CD14-positive monocyte (primary cell): ENCODE measurements around the gene TRAPPC10. TPM values are rescaled to one million over a fixed set of nuclear protein-coding genes. Genes with fewer than 3 reads are reported as not detected.

Source experiments
- DNase-seq, 3 donors: peaks; one replicate each; pipeline ENCODE4 v3.0.0-alpha.2; 2011 to 2022
- H2AFZ ChIP-seq: 2 replicates; pipeline ENCODE4 v1.6.0; 2012; ENCODE audit warnings: mild to moderate bottlenecking, low read depth, low read length, inconsistent platforms; ENCODE audit not compliant: insufficient read depth, poor library complexity, severe bottlenecking
- H3K27ac ChIP-seq, 2 donors: 1 replicate in 1 of 2; 2 replicates in 1 of 2; pipeline ENCODE4 v1.5.1; 2012 to 2013; ENCODE audit warnings: low read length in 2 of 2, control low read depth in 1 of 2, inconsistent platforms in 1 of 2, low read depth in 1 of 2, mild to moderate bottlenecking in 1 of 2
- H3K27me3 ChIP-seq, 2 donors: one replicate each; pipeline versions ENCODE4 v1.6.0 to v1.6.1; 2011 to 2013; ENCODE audit warnings: low read length in 2 of 2; ENCODE audit not compliant: control insufficient read depth in 2 of 2, insufficient read depth in 2 of 2
- H3K36me3 ChIP-seq, 2 donors: replicated peaks in 1 of 2; 1 replicate in 1 of 2; 2 replicates in 1 of 2; pipeline versions ENCODE4 v1.5.1 to v1.6.1; 2012 to 2013; ENCODE audit warnings: low read length in 2 of 2, control low read depth in 1 of 2, inconsistent platforms in 1 of 2, mild to moderate bottlenecking in 1 of 2; ENCODE audit not compliant: insufficient read depth in 2 of 2, control insufficient read depth in 1 of 2
- H3K4me1 ChIP-seq, 2 donors: 1 replicate in 1 of 2; 2 replicates in 1 of 2; pipeline versions ENCODE4 v1.5.1 to v1.6.1; 2012 to 2013; ENCODE audit warnings: low read length in 2 of 2, control low read depth in 1 of 2, inconsistent platforms in 1 of 2, mild to moderate bottlenecking in 1 of 2, moderate library complexity in 1 of 2; ENCODE audit not compliant: insufficient read depth in 2 of 2, control insufficient read depth in 1 of 2
- H3K4me2 ChIP-seq: replicated peaks from 2 replicates; pipeline ENCODE3; 2012; ENCODE audit warnings: low read length, moderate library complexity, mild to moderate bottlenecking; ENCODE audit not compliant: poor library complexity, severe bottlenecking; ENCODE audit errors: extremely low read depth
- H3K4me3 ChIP-seq, 3 experiments: fragments of 200-600 bp in 1 of 3; sonication (generic) in 1 of 3; replicated peaks in 1 of 3; 1 replicate in 2 of 3; 2 replicates in 1 of 3; pipeline ENCODE4 v1.5.1; 2011 to 2013; ENCODE audit warnings: low read length in 3 of 3, mild to moderate bottlenecking in 3 of 3, control low read depth in 2 of 3, low read depth in 2 of 3, inconsistent platforms in 1 of 3, moderate library complexity in 1 of 3
- H3K79me2 ChIP-seq: 2 replicates; pipeline ENCODE4 v1.6.0; 2012; ENCODE audit warnings: mild to moderate bottlenecking, control low read depth, inconsistent platforms, low read length, moderate library complexity; ENCODE audit not compliant: insufficient read depth
- H3K9ac ChIP-seq: 2 replicates; pipeline ENCODE4 v1.6.0; 2017; ENCODE audit warnings: low read length, mild to moderate bottlenecking; ENCODE audit not compliant: insufficient read depth, poor library complexity, severe bottlenecking
- H3K9me3 ChIP-seq, 2 donors: replicated peaks in 1 of 2; 1 replicate in 1 of 2; 2 replicates in 1 of 2; pipeline versions ENCODE4 v1.5.1 to v1.6.1; 2012 to 2013; ENCODE audit warnings: low read length in 2 of 2, control low read depth in 1 of 2; ENCODE audit not compliant: control insufficient read depth in 1 of 2, insufficient read depth in 1 of 2
- H4K20me1 ChIP-seq: 2 replicates; pipeline ENCODE4 v1.6.0; 2012; ENCODE audit warnings: mild to moderate bottlenecking, low read length, control low read depth, moderate library complexity; ENCODE audit not compliant: insufficient read depth
- H3K27ac Mint-ChIP-seq, 7 donors: one replicate each; pipeline ENCODE4 v1.8.0; 2020; ENCODE audit warnings: mild to moderate bottlenecking in 7 of 7, mixed read lengths in 7 of 7, moderate library complexity in 6 of 7, inconsistent platforms in 2 of 7
- H3K27me3 Mint-ChIP-seq, 3 donors: one replicate each; pipeline ENCODE4 v1.8.0; 2021 to 2022; ENCODE audit warnings: low read depth in 3 of 3, mild to moderate bottlenecking in 3 of 3, mixed read lengths in 3 of 3, moderate library complexity in 3 of 3, inconsistent platforms in 1 of 3
- H3K36me3 Mint-ChIP-seq, 2 donors: one replicate each; pipeline ENCODE4 v1.8.0; 2020; ENCODE audit warnings: mixed read lengths in 2 of 2, inconsistent platforms in 1 of 2, mild to moderate bottlenecking in 1 of 2
- H3K4me1 Mint-ChIP-seq: one replicate; pipeline ENCODE4 v1.8.0; 2020; ENCODE audit warnings: mild to moderate bottlenecking, mixed read lengths
- H3K4me3 Mint-ChIP-seq, 2 donors: one replicate each; pipeline ENCODE4 v1.8.0; 2020; ENCODE audit warnings: mild to moderate bottlenecking in 2 of 2, mixed read lengths in 2 of 2, moderate library complexity in 1 of 2
- H3K9me3 Mint-ChIP-seq, 7 donors: one replicate each; pipeline ENCODE4 v1.8.0; 2020 to 2022; ENCODE audit warnings: mixed read lengths in 7 of 7, mild to moderate bottlenecking in 6 of 7, moderate library complexity in 6 of 7, inconsistent platforms in 2 of 7
- CTCF ChIP-seq: fragments of 200-600 bp; IDR thresholded peaks from one replicate; pipeline ENCODE4 v1.8.0; 2022; ENCODE audit warnings: antibody characterized with exemption, mild to moderate bottlenecking
- WGBS: methylation state at CpG from one replicate; pipeline ENCODE4 v1.1.5; 2013; ENCODE audit warnings: missing lambda C conversion rate; ENCODE audit not compliant: insufficient coverage; 5-methylcytosine and 5-hydroxymethylcytosine counted together
- intact Hi-C, 2 donors: fragments of 100-400 bp; cut with micrococcal nuclease; formaldehyde crosslinking; loops; one replicate each; pipeline versions ENCODE4 v1.15.0 to v1.15.1; 2023
- polyA plus RNA-seq, 3 donors: library from polyadenylated mRNA; depleted of rRNA in 1 of 3; unstranded in 2 of 3; stranded (reverse) in 1 of 3; fragments of 300-500 nt in 2 of 3; fragments of >200 nt in 1 of 3; fragmentation: Illumina TruSeq in 2 of 3; gene quantifications; 1 replicate in 2 of 3; 2 replicates in 1 of 3; pipeline ENCODE4 v1.2.3, GENCODE V29; 2012 to 2021

Gene TRAPPC10
- polyA plus RNA-seq, 3 donors: 5.9 to 40.6 (median 8.6) TPM

GRCh38 chr21:43997766-43998742 is 14.1 kb upstream of the TRAPPC10 start:
- intact Hi-C loops: no loop called here
- no peaks in the 10 kb centered on the region for H4K20me1 ChIP-seq
- no peak overlapping the region for H2AFZ ChIP-seq
- Mint-ChIP-seq H3K27me3 (peaks cover 4 to 9% (median 7%) of the 10 kb centered on the region in 3 donors), H3K36me3 (no peaks in the 10 kb centered on the region), H3K9me3 (peaks cover 0 to 9% (median 3%) of the 10 kb centered on the region in 7 donors), H3K4me3 (no peak overlapping the region), H3K4me1 (no peaks in the 10 kb centered on the region), H3K27ac (peak overlapping the region in 1 of 7 donors; percentile 37)
- no peak overlapping the region for H3K4me2 ChIP-seq
- no peaks in the 10 kb centered on the region for H3K4me1 ChIP-seq
- 82% methylated on average over 2 of the region's 5 CpGs for WGBS
- no peak for DNase-seq
- no peak overlapping the region for H3K9ac ChIP-seq
- no peaks in the 10 kb centered on the region for H3K79me2 ChIP-seq
- H3K4me3 ChIP-seq: no peak overlapping the region
- TF ChIP-seq CTCF: no peak
- no peaks in the 10 kb centered on the region for H3K36me3 ChIP-seq
- peaks cover 0 to 2% of the 10 kb centered on the region in 2 donors for H3K27me3 ChIP-seq
- H3K9me3 ChIP-seq: peaks cover 0 to 4% of the 10 kb centered on the region in 2 donors
- no peak overlapping the region for H3K27ac ChIP-seq

- peaks cover 0 to 2% of the 10 kb centered on the region in 2 donors for H3K27me3 ChIP-seq
- H3K4me3 Mint-ChIP-seq: no peak overlapping the region
- peaks cover 0 to 9% (median 2%) of the 10 kb centered on the region in 7 donors for H3K9me3 Mint-ChIP-seq
- H3K9ac ChIP-seq: no peak overlapping the region
- no peaks in the 10 kb centered on the region for H3K36me3 Mint-ChIP-seq
- H3K4me1 Mint-ChIP-seq: no peaks in the 10 kb centered on the region
- peaks cover 4 to 13% (median 7%) of the 10 kb centered on the region in 3 donors for H3K27me3 Mint-ChIP-seq
- intact Hi-C loops: no loop called here
- H4K20me1 ChIP-seq: no peaks in the 10 kb centered on the region
- 84% methylated on average over 6 of the region's 7 CpGs for WGBS
- no peaks in the 10 kb centered on the region for H3K36me3 ChIP-seq
- no peak overlapping the region for H3K4me2 ChIP-seq
- peak overlapping the region in 1 of 7 donors; percentile 77 for H3K27ac Mint-ChIP-seq
- no peaks in the 10 kb centered on the region for H3K79me2 ChIP-seq
- TF ChIP-seq CTCF: no peak
- no peak for DNase-seq
- no peak overlapping the region for H2AFZ ChIP-seq
- no peak overlapping the region for H3K4me3 ChIP-seq
- no peaks in the 10 kb centered on the region for H3K4me1 ChIP-seq
- peaks cover 0 to 4% of the 10 kb centered on the region in 2 donors for H3K9me3 ChIP-seq
- H3K27ac ChIP-seq: no peak overlapping the region
Observed at GRCh38 chr21:44000360-44000759, 11.7 kb upstream of the TRAPPC10 start.
